HepG2 (cell line): ENCODE measurements around the gene PHB1. TPM values are rescaled to one million over a fixed set of nuclear protein-coding genes. Genes with fewer than 3 reads are reported as not detected.

ENCODE experiments used
- ATAC-seq: fragments of 200-7000 bp; cut with Tn5 transposase; 3 replicates; pipeline ENCODE4 v1.9.1; 2020; ENCODE audit warnings: mild to moderate bottlenecking, moderate library complexity
- BruUV-seq: library from RNA; stranded (reverse); fragments of 400-500 nt; replicated peaks from 2 replicates; lab custom pipeline; 2021; lab: Mats Ljungman, UMichigan
- CTCF ChIA-PET: fragments of 300-600 bp; formaldehyde crosslinking; extraction: SDS; loops from one replicate; lab custom pipeline; 2021; ENCODE audit warnings: low total read pairs, inconsistent platforms, low intra/inter-chr PET ratio; lab: Yijun Ruan, JAX
- POLR2A ChIA-PET: fragments of 350-600 bp; sonication (Branson Sonifier 250); formaldehyde crosslinking; loops from one replicate; lab custom pipeline; 2020; ENCODE audit warnings: antibody characterized with exemption, inconsistent platforms; lab: Yijun Ruan, JAX
- DNase-seq: peaks from one replicate; pipeline ENCODE4 v3.0.0-alpha.2; 2015; ENCODE audit warnings: low spot score
- FAIRE-seq: peaks from 3 replicates; lab custom pipeline; 2011; peaks lifted over from hg19 to GRCh38; lab: Jason Lieb, UNC
- H2AFZ ChIP-seq: one replicate; pipeline ENCODE4 v1.6.1; 2011; ENCODE audit warnings: low read length, inconsistent platforms
- H3K27ac ChIP-seq: fragments of 300-600 bp; 3 replicates; pipeline ENCODE4 v1.8.0; 2011; ENCODE audit warnings: mixed run types, mild to moderate bottlenecking, mixed read lengths, low read length, inconsistent platforms; ENCODE audit not compliant: insufficient read depth; ENCODE audit errors: extremely low read length
- H3K27me3 ChIP-seq, 2 experiments: fragments of 200-600 bp in 1 of 2; 2 replicates in 1 of 2; 3 replicates in 1 of 2; pipeline versions ENCODE4 v1.6.0 to v1.8.0; 2011; ENCODE audit warnings: low read length in 2 of 2, mild to moderate bottlenecking in 2 of 2, moderate library complexity in 2 of 2, inconsistent platforms in 1 of 2; ENCODE audit not compliant: insufficient read depth in 2 of 2, control insufficient read depth in 1 of 2
- H3K36me3 ChIP-seq, 2 experiments: fragments of 200-600 bp in 1 of 2; replicated peaks in 1 of 2; 2 replicates in 1 of 2; 3 replicates in 1 of 2; pipeline versions ENCODE4 v1.5.1 to v1.8.0; 2011; ENCODE audit warnings: low read length in 2 of 2, inconsistent platforms in 1 of 2; ENCODE audit not compliant: insufficient read depth in 2 of 2, control insufficient read depth in 1 of 2
- H3K4me1 ChIP-seq: 2 replicates; pipeline ENCODE4 v1.5.1; 2012; ENCODE audit warnings: low read length, inconsistent platforms; ENCODE audit not compliant: insufficient read depth
- H3K4me2 ChIP-seq: 2 replicates; pipeline ENCODE4 v1.6.0; 2011; ENCODE audit warnings: low read depth, low read length, inconsistent platforms
- H3K4me3 ChIP-seq, 3 experiments: fragments of 200-600 bp in 1 of 3; sonication (generic), shearing (Covaris generic) in 1 of 3; replicated peaks in 1 of 3; 2 replicates each; pipeline ENCODE4 v1.5.1; 2011 to 2016; ENCODE audit warnings: low read length in 3 of 3, inconsistent platforms in 2 of 3, low read depth in 2 of 3, mild to moderate bottlenecking in 2 of 3, control low read depth in 1 of 3, mixed read lengths in 1 of 3; ENCODE audit not compliant: insufficient read depth in 1 of 3
- H3K79me2 ChIP-seq: one replicate; pipeline ENCODE4 v1.6.1; 2011; ENCODE audit warnings: low read length, inconsistent platforms; ENCODE audit not compliant: insufficient read depth
- H3K9ac ChIP-seq: 2 replicates; pipeline ENCODE4 v1.6.0; 2011; ENCODE audit warnings: mild to moderate bottlenecking, low read depth, low read length, inconsistent platforms; ENCODE audit not compliant: insufficient read depth
- H3K9me3 ChIP-seq: 2 replicates; pipeline ENCODE4 v1.5.1; 2012; ENCODE audit warnings: mild to moderate bottlenecking, low read length
- H4K20me1 ChIP-seq: 2 replicates; pipeline ENCODE4 v1.6.0; 2011; ENCODE audit warnings: inconsistent platforms, mild to moderate bottlenecking, low read length, moderate library complexity; ENCODE audit not compliant: insufficient read depth
- HMG20B ChIP-seq: conservative IDR thresholded peaks from 2 replicates; pipeline ENCODE4 v1.6.1; 2016; ENCODE audit warnings: missing genetic modification reagents, missing compliant biosample characterization
- NFKB2 ChIP-seq: sonication (generic); formaldehyde crosslinking; IDR thresholded peaks from 2 replicates; pipeline ENCODE4 v1.4.0; 2020; ENCODE audit warnings: missing genetic modification reagents, borderline replicate concordance
- PCBP1 ChIP-seq: fragments of 200-400 bp; formaldehyde crosslinking; IDR thresholded peaks from 2 replicates; pipeline ENCODE4 v1.6.1; 2017; ENCODE audit warnings: mild to moderate bottlenecking, low read depth, low read length, borderline replicate concordance
- ZNF30 ChIP-seq: sonication (generic); formaldehyde crosslinking; IDR thresholded peaks from 2 replicates; pipeline ENCODE4 v1.5.0; 2020; ENCODE audit warnings: mild to moderate bottlenecking, missing genetic modification reagents
- ZNF329 ChIP-seq: sonication (generic); formaldehyde crosslinking; IDR thresholded peaks from 2 replicates; pipeline ENCODE4 v1.9.0; 2021; ENCODE audit warnings: low read depth, mild to moderate bottlenecking, missing genetic modification reagents
- ZNF747 ChIP-seq: sonication (generic); formaldehyde crosslinking; IDR thresholded peaks from 2 replicates; pipeline ENCODE4 v1.8.1; 2023; ENCODE audit warnings: missing genetic modification reagents, mild to moderate bottlenecking, borderline replicate concordance
- WGBS: methylation state at CpG from one replicate; pipeline ENCODE4 v1.1.6; 2017; ENCODE audit warnings: low lambda C conversion rate; 5-methylcytosine and 5-hydroxymethylcytosine counted together
- in situ Hi-C: cut with HindIII; loops from 2 replicates; pipeline ENCODE4 v1.10.0; 2017; ENCODE audit warnings: low pct_unique_long_range_greater_than_20kb; ENCODE audit not compliant: extremely low pct_ligation_motif_present
- intact Hi-C: fragments of 100-400 bp; cut with micrococcal nuclease; formaldehyde crosslinking; loops from one replicate; pipeline ENCODE4 v1.10.0; 2022; ENCODE audit not compliant: unreplicated experiment
- polyA plus RNA-seq, 8 experiments: library from polyadenylated mRNA; depleted of rRNA in 3 of 8; stranded (reverse) in 7 of 8; unstranded in 1 of 8; fragments of >200 nt; fragmentation: Illumina TruSeq in 4 of 8; extraction: Trizol in 4 of 8; gene quantifications; 2 replicates each; pipeline versions ENCODE4 v1.2.1 to v1.2.3, GENCODE V29; 2011 to 2016; ENCODE audit warnings: low read depth in 4 of 8, missing spikeins in 1 of 8, mixed read lengths in 1 of 8; ENCODE audit not compliant: insufficient read depth in 1 of 8
- total RNA-seq, 5 experiments: library from RNA; depleted of rRNA; stranded (reverse); fragments of >200 nt; fragmentation: Illumina TruSeq; extraction: Trizol; gene quantifications; 2 replicates each; pipeline ENCODE4 v1.2.3, GENCODE V29; 2016; ENCODE audit warnings: low read depth in 1 of 5
- TF ChIP-seq, protein P1 (sequence below): sonication (generic); formaldehyde crosslinking; IDR thresholded peaks from 2 replicates; pipeline ENCODE4 v1.4.0; 2020; ENCODE audit warnings: mild to moderate bottlenecking, missing genetic modification reagents
- TF ChIP-seq, protein P2 (sequence below): IDR thresholded peaks from 2 replicates; pipeline ENCODE4 v1.6.1; 2016; ENCODE audit warnings: low read depth
- TF ChIP-seq, protein P3 (sequence below), 2 experiments: sonication (generic) in 1 of 2; formaldehyde crosslinking in 1 of 2; IDR thresholded peaks; 2 replicates each; pipeline versions ENCODE4 v1.4.0 to v1.6.1; 2018 to 2020; ENCODE audit warnings: missing genetic modification reagents in 2 of 2, borderline replicate concordance in 1 of 2, low read depth in 1 of 2, mild to moderate bottlenecking in 1 of 2, missing biosample characterization in 1 of 2
- TF ChIP-seq, protein P4 (sequence below): sonication (generic); formaldehyde crosslinking; IDR thresholded peaks from 2 replicates; pipeline ENCODE4 v1.4.0; 2020; ENCODE audit warnings: missing genetic modification reagents, mild to moderate bottlenecking, borderline replicate concordance

Gene PHB1
- total and polyA plus RNA-seq, 2 of the 13 experiments (the other 11 are each of a cell fraction or from before 2014, with no cell fraction given), result 515 to 688 TPM

DNA sequence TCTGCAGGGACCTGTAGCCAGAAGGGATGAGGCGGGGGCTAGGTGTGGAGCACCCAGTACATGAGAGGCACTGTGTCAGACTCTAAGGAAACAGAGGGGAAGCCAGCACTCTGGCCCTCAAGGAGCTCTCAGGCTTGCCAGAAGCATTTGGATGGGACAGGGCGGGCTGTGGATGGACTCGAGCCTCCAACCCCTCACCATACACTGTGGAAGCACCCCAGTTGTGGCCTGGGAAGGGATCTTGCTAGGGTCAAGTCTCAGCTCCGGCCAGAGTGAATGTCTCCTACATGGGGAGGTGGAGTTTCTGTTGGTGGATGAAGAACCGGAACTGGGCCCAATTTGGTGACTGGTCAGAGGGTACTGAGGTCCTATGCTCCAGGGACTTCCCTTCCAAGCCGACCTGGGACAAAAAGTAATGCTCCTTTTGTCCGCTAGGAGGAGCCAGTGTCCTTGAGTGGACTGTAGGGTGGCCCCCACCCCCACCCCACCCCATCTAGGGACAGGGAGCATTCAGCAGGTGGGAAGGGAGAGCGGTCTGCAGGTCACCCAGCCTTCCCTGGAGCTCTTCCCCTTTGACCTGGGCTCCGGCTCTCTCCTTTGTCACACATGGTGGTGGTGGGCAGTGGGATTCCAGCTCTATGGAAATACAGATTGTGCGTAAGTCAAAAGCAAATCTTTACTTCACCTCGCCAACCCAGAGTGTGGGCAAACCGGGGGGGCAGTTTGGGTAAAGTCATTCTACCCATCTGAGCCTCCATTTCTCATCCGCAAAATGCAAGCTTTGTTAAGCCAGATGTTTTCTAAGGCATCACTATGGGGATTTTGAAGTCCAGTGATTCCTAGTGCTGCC lies 20.4 kb upstream of the PHB1 start:
- CTCF ChIA-PET, result interaction anchor here (1.2 to 2.5 kb wide), 6 partner anchors 27 to 133 kb away, joined by 4 to 27 read pairs (median 5); no protein-coding TSS in a partner anchor
- intact Hi-C loops, result loop anchor here (1.0 kb wide), 3 partner anchors 61 to 121 kb away; no protein-coding TSS in a partner anchor
- FAIRE-seq (peak; percentile 55), DNase-seq (peak; percentile 74), ATAC-seq (peak; percentile 80)
- Histone ChIP-seq H3K9ac (no peak overlapping the region), H3K4me3 (no peak overlapping the region), H4K20me1 (no peaks in the 10 kb centered on the region), H3K4me2 (no peak overlapping the region), H3K27me3 (peaks cover 4 to 57% of the 10 kb centered on the region in 2 experiments), H3K36me3 (no peaks in the 10 kb centered on the region), H3K27ac (no peak overlapping the region), H2AFZ (no peak overlapping the region), H3K79me2 (no peaks in the 10 kb centered on the region), H3K4me1 (peaks cover 44% of the 10 kb centered on the region), H3K9me3 (no peaks in the 10 kb centered on the region)
- POLR2A ChIA-PET, result interaction anchor here (0.9 kb wide), 2 partner anchors 20 to 121 kb away, joined by 3 read pairs; partner anchors contain the start of gene PHB1
- in situ Hi-C loops, result loop anchor here (5.0 to 10.0 kb wide), 3 partner anchors 62 to 270 kb away; partner anchors contain the start of genes NGFR and SLC35B1
- BruUV-seq, result no TSS peak
- WGBS, result 43% methylated on average over 9 of the region's 13 CpGs
- TF ChIP-seq PCBP1, result no peak
- TF ChIP-seq, protein P1, sequence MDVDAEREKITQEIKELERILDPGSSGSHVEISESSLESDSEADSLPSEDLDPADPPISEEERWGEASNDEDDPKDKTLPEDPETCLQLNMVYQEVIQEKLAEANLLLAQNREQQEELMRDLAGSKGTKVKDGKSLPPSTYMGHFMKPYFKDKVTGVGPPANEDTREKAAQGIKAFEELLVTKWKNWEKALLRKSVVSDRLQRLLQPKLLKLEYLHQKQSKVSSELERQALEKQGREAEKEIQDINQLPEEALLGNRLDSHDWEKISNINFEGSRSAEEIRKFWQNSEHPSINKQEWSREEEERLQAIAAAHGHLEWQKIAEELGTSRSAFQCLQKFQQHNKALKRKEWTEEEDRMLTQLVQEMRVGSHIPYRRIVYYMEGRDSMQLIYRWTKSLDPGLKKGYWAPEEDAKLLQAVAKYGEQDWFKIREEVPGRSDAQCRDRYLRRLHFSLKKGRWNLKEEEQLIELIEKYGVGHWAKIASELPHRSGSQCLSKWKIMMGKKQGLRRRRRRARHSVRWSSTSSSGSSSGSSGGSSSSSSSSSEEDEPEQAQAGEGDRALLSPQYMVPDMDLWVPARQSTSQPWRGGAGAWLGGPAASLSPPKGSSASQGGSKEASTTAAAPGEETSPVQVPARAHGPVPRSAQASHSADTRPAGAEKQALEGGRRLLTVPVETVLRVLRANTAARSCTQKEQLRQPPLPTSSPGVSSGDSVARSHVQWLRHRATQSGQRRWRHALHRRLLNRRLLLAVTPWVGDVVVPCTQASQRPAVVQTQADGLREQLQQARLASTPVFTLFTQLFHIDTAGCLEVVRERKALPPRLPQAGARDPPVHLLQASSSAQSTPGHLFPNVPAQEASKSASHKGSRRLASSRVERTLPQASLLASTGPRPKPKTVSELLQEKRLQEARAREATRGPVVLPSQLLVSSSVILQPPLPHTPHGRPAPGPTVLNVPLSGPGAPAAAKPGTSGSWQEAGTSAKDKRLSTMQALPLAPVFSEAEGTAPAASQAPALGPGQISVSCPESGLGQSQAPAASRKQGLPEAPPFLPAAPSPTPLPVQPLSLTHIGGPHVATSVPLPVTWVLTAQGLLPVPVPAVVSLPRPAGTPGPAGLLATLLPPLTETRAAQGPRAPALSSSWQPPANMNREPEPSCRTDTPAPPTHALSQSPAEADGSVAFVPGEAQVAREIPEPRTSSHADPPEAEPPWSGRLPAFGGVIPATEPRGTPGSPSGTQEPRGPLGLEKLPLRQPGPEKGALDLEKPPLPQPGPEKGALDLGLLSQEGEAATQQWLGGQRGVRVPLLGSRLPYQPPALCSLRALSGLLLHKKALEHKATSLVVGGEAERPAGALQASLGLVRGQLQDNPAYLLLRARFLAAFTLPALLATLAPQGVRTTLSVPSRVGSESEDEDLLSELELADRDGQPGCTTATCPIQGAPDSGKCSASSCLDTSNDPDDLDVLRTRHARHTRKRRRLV (CRISPR knock-in tag), result no peak
- TF ChIP-seq NFKB2, result no peak
- TF ChIP-seq, protein P2, sequence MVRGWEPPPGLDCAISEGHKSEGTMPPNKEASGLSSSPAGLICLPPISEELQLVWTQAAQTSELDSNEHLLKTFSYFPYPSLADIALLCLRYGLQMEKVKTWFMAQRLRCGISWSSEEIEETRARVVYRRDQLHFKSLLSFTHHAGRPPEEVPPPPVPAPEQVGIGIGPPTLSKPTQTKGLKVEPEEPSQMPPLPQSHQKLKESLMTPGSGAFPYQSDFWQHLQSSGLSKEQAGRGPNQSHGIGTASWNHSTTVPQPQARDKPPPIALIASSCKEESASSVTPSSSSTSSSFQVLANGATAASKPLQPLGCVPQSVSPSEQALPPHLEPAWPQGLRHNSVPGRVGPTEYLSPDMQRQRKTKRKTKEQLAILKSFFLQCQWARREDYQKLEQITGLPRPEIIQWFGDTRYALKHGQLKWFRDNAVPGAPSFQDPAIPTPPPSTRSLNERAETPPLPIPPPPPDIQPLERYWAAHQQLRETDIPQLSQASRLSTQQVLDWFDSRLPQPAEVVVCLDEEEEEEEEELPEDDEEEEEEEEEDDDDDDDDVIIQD (CRISPR knock-in tag), result no peak
- TF ChIP-seq ZNF747 (CRISPR knock-in tag), result no peak
- no peak for TF ChIP-seq ZNF329 (CRISPR knock-in tag)
- TF ChIP-seq, protein P3, sequence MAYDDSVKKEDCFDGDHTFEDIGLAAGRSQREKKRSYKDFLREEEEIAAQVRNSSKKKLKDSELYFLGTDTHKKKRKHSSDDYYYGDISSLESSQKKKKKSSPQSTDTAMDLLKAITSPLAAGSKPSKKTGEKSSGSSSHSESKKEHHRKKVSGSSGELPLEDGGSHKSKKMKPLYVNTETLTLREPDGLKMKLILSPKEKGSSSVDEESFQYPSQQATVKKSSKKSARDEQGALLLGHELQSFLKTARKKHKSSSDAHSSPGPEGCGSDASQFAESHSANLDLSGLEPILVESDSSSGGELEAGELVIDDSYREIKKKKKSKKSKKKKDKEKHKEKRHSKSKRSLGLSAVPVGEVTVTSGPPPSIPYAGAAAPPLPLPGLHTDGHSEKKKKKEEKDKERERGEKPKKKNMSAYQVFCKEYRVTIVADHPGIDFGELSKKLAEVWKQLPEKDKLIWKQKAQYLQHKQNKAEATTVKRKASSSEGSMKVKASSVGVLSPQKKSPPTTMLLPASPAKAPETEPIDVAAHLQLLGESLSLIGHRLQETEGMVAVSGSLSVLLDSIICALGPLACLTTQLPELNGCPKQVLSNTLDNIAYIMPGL (CRISPR knock-in tag; IDR thresholded peaks at IDR 0.05; ENCODE audit: borderline replicate concordance in 1 of 2, low read depth in 1 of 2), result peak in 1 of 2 experiments; percentile 42; a peak in 1 of 4 replicates
- TF ChIP-seq ZNF30, result no peak
- TF ChIP-seq, protein P4, sequence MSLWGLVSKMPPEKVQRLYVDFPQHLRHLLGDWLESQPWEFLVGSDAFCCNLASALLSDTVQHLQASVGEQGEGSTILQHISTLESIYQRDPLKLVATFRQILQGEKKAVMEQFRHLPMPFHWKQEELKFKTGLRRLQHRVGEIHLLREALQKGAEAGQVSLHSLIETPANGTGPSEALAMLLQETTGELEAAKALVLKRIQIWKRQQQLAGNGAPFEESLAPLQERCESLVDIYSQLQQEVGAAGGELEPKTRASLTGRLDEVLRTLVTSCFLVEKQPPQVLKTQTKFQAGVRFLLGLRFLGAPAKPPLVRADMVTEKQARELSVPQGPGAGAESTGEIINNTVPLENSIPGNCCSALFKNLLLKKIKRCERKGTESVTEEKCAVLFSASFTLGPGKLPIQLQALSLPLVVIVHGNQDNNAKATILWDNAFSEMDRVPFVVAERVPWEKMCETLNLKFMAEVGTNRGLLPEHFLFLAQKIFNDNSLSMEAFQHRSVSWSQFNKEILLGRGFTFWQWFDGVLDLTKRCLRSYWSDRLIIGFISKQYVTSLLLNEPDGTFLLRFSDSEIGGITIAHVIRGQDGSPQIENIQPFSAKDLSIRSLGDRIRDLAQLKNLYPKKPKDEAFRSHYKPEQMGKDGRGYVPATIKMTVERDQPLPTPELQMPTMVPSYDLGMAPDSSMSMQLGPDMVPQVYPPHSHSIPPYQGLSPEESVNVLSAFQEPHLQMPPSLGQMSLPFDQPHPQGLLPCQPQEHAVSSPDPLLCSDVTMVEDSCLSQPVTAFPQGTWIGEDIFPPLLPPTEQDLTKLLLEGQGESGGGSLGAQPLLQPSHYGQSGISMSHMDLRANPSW, result no peak
- no peak for TF ChIP-seq HMG20B
